GM23338 (cell line): ENCODE results near the gene EFCC1.

Source experiments
- CTCF ChIP-seq, 2 experiments: fragments of 200-600 bp in 1 of 2; sonication (generic) in 1 of 2; conservative IDR thresholded peaks; 2 replicates each; pipeline versions ENCODE4 v1.5.1 to v1.6.1; 2016 to 2017; ENCODE audit warnings: antibody characterized with exemption in 2 of 2, low read depth in 2 of 2, mild to moderate bottlenecking in 2 of 2, moderate library complexity in 1 of 2
- EZH2 ChIP-seq: fragments of 200-600 bp; sonication (generic); IDR thresholded peaks from one replicate; pipeline ENCODE4 v1.8.0; 2017; ENCODE audit warnings: antibody characterized with exemption, mild to moderate bottlenecking, low read depth; ENCODE audit not compliant: unreplicated experiment
- EZH2phosphoT487 ChIP-seq: fragments of 200-600 bp; sonication (generic); IDR thresholded peaks from one replicate; pipeline ENCODE4 v1.8.1; 2018; ENCODE audit warnings: antibody characterized with exemption; ENCODE audit not compliant: unreplicated experiment
- NANOG ChIP-seq: IDR thresholded peaks from 2 replicates; pipeline ENCODE4 v1.6.1; 2016; ENCODE audit warnings: antibody characterized with exemption, borderline replicate concordance
- POLR2AphosphoS5 ChIP-seq: IDR thresholded peaks from 2 replicates; pipeline ENCODE4 v1.6.1; 2016; ENCODE audit warnings: antibody characterized with exemption, low read depth
- REST ChIP-seq: IDR thresholded peaks from one replicate; pipeline ENCODE4 v1.6.1; 2018; ENCODE audit warnings: antibody characterized with exemption; ENCODE audit not compliant: unreplicated experiment

- no peak for TF ChIP-seq POLR2AphosphoS5
- no peak for TF ChIP-seq CTCF (conservative IDR thresholded peaks at IDR 0.05; ENCODE audit: low read depth in 2 of 2)
- TF ChIP-seq EZH2 = no peak
- no peak for TF ChIP-seq REST
- no peak for TF ChIP-seq EZH2phosphoT487
- no peak for TF ChIP-seq NANOG
These were observed 9.7 kb upstream of the EFCC1 start for GRCh38 chr3:128991355-128991895.
